GM19328 (cell line): ENCODE data around the gene FBLN2.

Experiments
- ATAC-seq: cut with Tn5 transposase; IDR thresholded peaks from one replicate; pipeline ENCODE4 v1.9.1; 2021; ENCODE audit warnings: mild to moderate bottlenecking, moderate library complexity; ENCODE audit not compliant: unreplicated experiment

FBLN2 gene

GRCh38 chr3:13682331-13683013, 133.5 kb downstream of the FBLN2 start:
- ATAC-seq, result no peak

DNA sequence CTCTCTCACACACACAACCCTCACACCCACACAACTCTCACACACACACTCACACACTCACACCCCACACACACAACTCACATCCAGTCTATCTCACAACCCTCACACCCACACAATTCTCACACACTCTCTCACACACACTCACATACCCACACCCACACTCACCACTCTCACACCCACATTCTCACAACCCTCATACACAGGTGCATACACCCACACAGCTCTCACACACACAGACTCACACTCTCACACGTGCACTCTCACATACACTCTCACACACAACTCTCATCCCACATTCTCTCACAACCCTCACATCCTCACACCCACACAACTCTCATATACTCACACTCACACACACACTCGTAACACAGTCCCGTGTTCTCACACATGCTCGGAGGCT, 134.4 kb downstream of the FBLN2 start:
- no peak for ATAC-seq

GRCh38 chr3:13683772-13684171, 134.8 kb downstream of the FBLN2 start:
- no peak for ATAC-seq

DNA sequence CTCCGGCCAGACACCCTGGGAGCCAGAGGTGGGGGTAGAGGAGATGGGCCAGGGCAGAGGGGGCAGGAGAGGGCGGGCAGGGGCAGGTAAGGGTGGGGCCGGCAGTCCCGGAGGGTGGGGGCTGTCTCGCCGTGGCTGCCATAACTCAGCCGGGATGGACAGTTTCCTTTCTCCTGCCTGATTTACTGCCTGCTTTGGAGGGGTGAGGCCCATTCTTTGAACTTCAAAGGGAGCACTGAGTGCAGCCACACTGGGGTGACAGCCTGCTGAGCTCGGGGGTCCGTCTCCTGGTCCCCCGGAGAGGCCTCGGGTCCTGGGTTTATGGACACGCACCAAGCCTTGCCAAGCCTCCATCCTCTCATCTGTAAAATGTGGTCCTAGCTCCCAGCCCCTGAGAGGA, 135.4 kb downstream of the FBLN2 start:
- ATAC-seq, result no peak

GRCh38 chr3:13684854-13685253, 135.9 kb downstream of the FBLN2 start:
- no peak for ATAC-seq

DNA sequence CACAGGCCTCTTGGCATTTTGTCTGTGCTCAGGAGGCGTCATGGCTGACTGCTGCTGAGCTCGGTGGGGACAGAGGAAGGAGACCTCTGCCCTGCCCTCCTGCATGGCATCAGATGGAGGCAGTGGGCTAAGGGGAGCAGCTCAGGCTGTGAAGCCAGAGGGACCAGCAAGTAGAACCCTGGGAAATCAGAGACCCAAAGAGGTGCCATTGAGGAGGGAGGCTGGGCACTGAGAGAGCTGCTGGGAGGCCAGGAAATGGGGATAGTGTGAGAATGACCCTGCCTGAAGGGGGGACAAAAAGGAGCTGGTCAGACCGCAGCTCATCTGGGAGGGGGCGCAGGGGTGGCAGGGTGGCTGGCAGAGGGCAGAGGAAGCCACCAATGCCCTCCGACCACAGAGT, 136.8 kb downstream of the FBLN2 start:
- no peak for ATAC-seq

GRCh38 chr3:13686367-13687160, 137.6 kb downstream of the FBLN2 start:
- ATAC-seq, result no peak

- ATAC-seq, result no peak
These were observed 138.6 kb downstream of the FBLN2 start for GRCh38 chr3:13687517-13687943.
